SU-DHL-6 (cell line): ENCODE data around the gene MUC3A.

ENCODE experiments used
- H2AFZ ChIP-seq: fragments of 200-600 bp; sonication (generic); 2 replicates; pipeline ENCODE4 v1.6.1; 2014; ENCODE audit warnings: low read depth, mild to moderate bottlenecking, moderate library complexity, mixed read lengths, antibody characterized with exemption, low read length; ENCODE audit not compliant: severe bottlenecking
- H3F3A ChIP-seq: fragments of 200-600 bp; shearing (Covaris generic); 2 replicates; pipeline ENCODE4 v1.6.0; 2016; ENCODE audit warnings: antibody characterized with exemption, mild to moderate bottlenecking; ENCODE audit not compliant: insufficient read depth
- H3K27ac ChIP-seq: fragments of 200-600 bp; sonication (generic); 2 replicates; pipeline ENCODE4 v1.5.1; 2016; ENCODE audit warnings: low read depth, mild to moderate bottlenecking, low read length, moderate library complexity, mixed read lengths
- H3K27me3 ChIP-seq: fragments of 200-600 bp; sonication (generic), shearing (Covaris generic); 2 replicates; pipeline ENCODE4 v1.6.0; 2014; ENCODE audit warnings: mild to moderate bottlenecking, low read length
- H3K36me3 ChIP-seq: fragments of 200-600 bp; sonication (generic); 2 replicates; pipeline ENCODE4 v1.6.1; 2014; ENCODE audit warnings: mild to moderate bottlenecking, low read length, mixed read lengths
- H3K4me2 ChIP-seq: fragments of 300-600, 200-600 bp; shearing (Covaris generic), sonication (generic); 2 replicates; pipeline ENCODE4 v1.6.0; 2014; ENCODE audit warnings: low read length, low read depth, mild to moderate bottlenecking; ENCODE audit not compliant: poor library complexity, severe bottlenecking
- H3K4me3 ChIP-seq: fragments of 200-600 bp; sonication (generic); 2 replicates; pipeline ENCODE4 v1.5.1; 2014; ENCODE audit warnings: antibody characterized with exemption, low read length, mild to moderate bottlenecking, mixed read lengths; ENCODE audit not compliant: insufficient read depth, poor library complexity, severe bottlenecking
- H3K79me2 ChIP-seq: fragments of 200-600 bp; sonication (generic); 2 replicates; pipeline ENCODE4 v1.6.1; 2014; ENCODE audit warnings: mild to moderate bottlenecking, low read length, moderate library complexity; ENCODE audit not compliant: insufficient read depth
- H3K9ac ChIP-seq: fragments of 200-600 bp; sonication (generic); 2 replicates; pipeline ENCODE4 v1.7.0; 2014; ENCODE audit warnings: mild to moderate bottlenecking, low read length
- H3K9me2 ChIP-seq: fragments of 200-600 bp; sonication (generic); replicated peaks from 2 replicates; pipeline ENCODE4 v1.6.1; 2014; ENCODE audit warnings: low read length; ENCODE audit not compliant: insufficient read depth
- H3K9me3 ChIP-seq: fragments of 200-600 bp; sonication (generic); 2 replicates; pipeline ENCODE4 v1.6.1; 2014; ENCODE audit warnings: low read length, mixed read lengths; ENCODE audit not compliant: insufficient read depth
- H4K20me1 ChIP-seq: fragments of 200-600 bp; sonication (generic); 2 replicates; pipeline ENCODE4 v1.6.1; 2014; ENCODE audit warnings: low read depth, mild to moderate bottlenecking, antibody characterized with exemption, low read length, moderate library complexity, mixed read lengths
- CTCF ChIP-seq: fragments of 200-600 bp; sonication (generic); IDR thresholded peaks from one replicate; pipeline ENCODE4 v1.5.1; 2017; ENCODE audit warnings: antibody characterized with exemption, mild to moderate bottlenecking, low read length, moderate library complexity; ENCODE audit not compliant: insufficient read depth, poor library complexity, severe bottlenecking
- EZH2phosphoT487 ChIP-seq: fragments of 200-600 bp; sonication (generic), shearing (Covaris generic); conservative IDR thresholded peaks from 2 replicates; pipeline ENCODE4 v1.6.1; 2018; ENCODE audit warnings: mild to moderate bottlenecking, antibody characterized with exemption, low read length, moderate library complexity, mixed read lengths

Gene MUC3A

DNA sequence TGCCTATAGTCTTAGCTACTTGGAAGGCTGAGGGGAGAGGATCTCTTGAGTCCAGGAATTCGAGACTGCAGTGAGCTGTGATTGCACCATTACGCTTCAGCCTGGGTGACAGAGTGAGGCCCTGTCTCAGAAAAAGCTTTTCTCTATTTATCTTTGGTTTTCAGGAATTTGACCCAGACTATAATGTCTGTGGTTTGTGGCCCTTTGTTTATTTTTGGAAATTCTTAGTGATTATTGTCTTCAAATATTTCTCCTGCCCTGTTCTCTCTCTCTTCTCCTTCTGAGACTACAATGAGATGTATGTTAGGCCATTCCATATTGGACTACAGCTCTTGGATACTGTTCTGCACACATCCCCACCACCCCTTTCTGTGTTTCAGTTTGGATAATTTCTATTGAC lies 24.7 kb downstream of the MUC3A start:
- H3K79me2 ChIP-seq, result no peaks in the 10 kb centered on the region
- H4K20me1 ChIP-seq, result no peaks in the 10 kb centered on the region
- no peak overlapping the region for H3K27ac ChIP-seq

DNA sequence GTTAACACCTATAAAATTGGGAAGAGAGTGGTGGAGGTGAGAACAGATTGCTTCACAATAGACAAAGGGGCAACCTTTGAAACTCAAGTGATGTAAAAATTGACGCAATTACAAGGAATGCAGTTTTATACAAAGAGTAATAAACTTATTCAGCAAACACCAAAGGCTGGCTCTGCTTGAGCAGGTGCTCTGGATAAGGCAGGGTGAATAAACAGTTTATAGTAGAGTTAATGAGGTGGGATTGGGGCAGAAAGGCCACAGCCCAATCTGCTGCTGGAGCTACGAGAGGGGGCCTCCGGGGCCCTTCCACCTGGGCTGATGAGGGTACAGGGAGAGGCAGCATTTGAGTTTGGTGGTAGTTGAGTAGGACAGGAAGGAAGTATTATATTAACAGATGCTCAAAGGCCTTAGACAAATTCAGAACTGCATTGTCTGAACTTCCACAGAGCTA lies 26.1 kb downstream of the MUC3A start:
- no peak overlapping the region for H3K4me2 ChIP-seq

More for the DNA sequence above, 24.7 kb downstream of the MUC3A start:
- TF ChIP-seq EZH2phosphoT487 (no peak), CTCF (no peak)
- no peaks in the 10 kb centered on the region for H3K36me3 ChIP-seq
- no peak overlapping the region for H3K4me2 ChIP-seq
- no peak overlapping the region for H3K4me3 ChIP-seq
- H3K9me3 ChIP-seq, result no peaks in the 10 kb centered on the region
- H3K9me2 ChIP-seq, result no peaks in the 10 kb centered on the region
- no peaks in the 10 kb centered on the region for H3K27me3 ChIP-seq
- no peak overlapping the region for H3K9ac ChIP-seq
- H2AFZ ChIP-seq, result no peak overlapping the region
- no peaks in the 10 kb centered on the region for H3F3A ChIP-seq

GRCh38 chr7:100978300-100978699 lies 29.0 kb downstream of the MUC3A start:
- no peak overlapping the region for H3K9ac ChIP-seq
- no peaks in the 10 kb centered on the region for H3K36me3 ChIP-seq
- no peak overlapping the region for H3K4me2 ChIP-seq
- no peaks in the 10 kb centered on the region for H3K9me2 ChIP-seq
- TF ChIP-seq CTCF (no peak), EZH2phosphoT487 (no peak)
- no peaks in the 10 kb centered on the region for H3K79me2 ChIP-seq
- H3K27me3 ChIP-seq, result no peaks in the 10 kb centered on the region
- no peak overlapping the region for H3K4me3 ChIP-seq
- H3F3A ChIP-seq, result no peaks in the 10 kb centered on the region
- no peak overlapping the region for H3K27ac ChIP-seq
- no peak overlapping the region for H2AFZ ChIP-seq
- H3K9me3 ChIP-seq, result no peaks in the 10 kb centered on the region
- no peaks in the 10 kb centered on the region for H4K20me1 ChIP-seq

More for the DNA sequence above, 26.1 kb downstream of the MUC3A start:
- Histone ChIP-seq H2AFZ (no peak overlapping the region), H3F3A (no peaks in the 10 kb centered on the region), H3K27ac (no peak overlapping the region), H3K9me2 (no peaks in the 10 kb centered on the region), H3K9me3 (no peaks in the 10 kb centered on the region), H4K20me1 (no peaks in the 10 kb centered on the region), H3K36me3 (no peaks in the 10 kb centered on the region), H3K9ac (no peak overlapping the region), H3K27me3 (no peaks in the 10 kb centered on the region), H3K4me3 (no peak overlapping the region), H3K79me2 (no peaks in the 10 kb centered on the region)
- TF ChIP-seq EZH2phosphoT487 (no peak), CTCF (no peak)
